Measurements from ENCODE around the gene DNAAF9.

DNAAF9 gene

DNA sequence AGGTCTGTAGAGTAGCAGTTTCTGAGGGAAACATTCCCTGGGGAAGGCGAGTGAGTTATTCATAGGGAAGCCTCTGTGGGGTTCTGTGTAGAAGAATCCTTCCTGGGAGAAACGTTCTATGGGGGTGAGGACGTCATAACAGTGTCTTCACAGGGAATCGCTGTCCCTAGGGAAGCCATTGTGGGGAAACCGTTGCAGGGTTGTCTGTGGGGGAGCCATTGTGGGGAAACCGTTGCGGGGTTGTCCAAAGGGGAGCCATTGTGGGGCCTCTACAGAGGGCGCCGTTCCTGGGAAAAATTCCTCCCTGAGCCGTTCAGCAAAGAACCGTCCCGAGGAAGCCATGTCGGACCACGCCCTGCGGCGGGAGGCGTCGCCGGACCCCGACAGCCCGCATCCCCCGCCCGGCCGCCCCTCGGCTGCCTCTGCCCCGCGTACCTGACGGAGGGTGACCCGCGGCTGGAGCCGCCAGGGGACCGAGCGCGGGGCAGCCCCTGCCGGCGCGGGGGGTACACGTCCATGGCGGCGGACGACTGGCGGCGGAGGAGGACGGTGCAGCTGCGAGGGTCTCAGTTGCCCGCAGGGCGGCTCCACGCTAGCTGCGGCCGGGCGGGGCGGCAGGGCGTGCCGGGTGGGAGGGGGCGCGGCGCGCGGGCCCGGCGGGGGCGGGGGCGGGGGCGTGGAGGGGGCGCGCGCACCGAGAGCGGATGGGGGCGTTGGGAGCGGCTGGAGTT lies at the start of gene DNAAF9:
Gene DNAAF9 (minus strand): TSS at position 630 of the 731 bp plus-strand sequence. CDS start 112 bp downstream, at position 518.
- Histone ChIP-seq H3K36me3 (ENCODE audit: control insufficient read depth, insufficient read depth, low read length) (no peaks in the 10 kb centered on the region), H3K27me3 (replicated peaks; ENCODE audit: control insufficient read depth, insufficient read depth, low read length) (no peaks in the 10 kb centered on the region; the same call in 1 of the 2 replicates), H3K4me3 (replicated peaks; ENCODE audit: low read depth, low read length) (peak within 1 kb of the TSS; percentile 73)
- DNase-seq (ENCODE audit: extremely low read depth, insufficient read length), result peak; percentile 45
- TF ChIP-seq, protein P1, sequence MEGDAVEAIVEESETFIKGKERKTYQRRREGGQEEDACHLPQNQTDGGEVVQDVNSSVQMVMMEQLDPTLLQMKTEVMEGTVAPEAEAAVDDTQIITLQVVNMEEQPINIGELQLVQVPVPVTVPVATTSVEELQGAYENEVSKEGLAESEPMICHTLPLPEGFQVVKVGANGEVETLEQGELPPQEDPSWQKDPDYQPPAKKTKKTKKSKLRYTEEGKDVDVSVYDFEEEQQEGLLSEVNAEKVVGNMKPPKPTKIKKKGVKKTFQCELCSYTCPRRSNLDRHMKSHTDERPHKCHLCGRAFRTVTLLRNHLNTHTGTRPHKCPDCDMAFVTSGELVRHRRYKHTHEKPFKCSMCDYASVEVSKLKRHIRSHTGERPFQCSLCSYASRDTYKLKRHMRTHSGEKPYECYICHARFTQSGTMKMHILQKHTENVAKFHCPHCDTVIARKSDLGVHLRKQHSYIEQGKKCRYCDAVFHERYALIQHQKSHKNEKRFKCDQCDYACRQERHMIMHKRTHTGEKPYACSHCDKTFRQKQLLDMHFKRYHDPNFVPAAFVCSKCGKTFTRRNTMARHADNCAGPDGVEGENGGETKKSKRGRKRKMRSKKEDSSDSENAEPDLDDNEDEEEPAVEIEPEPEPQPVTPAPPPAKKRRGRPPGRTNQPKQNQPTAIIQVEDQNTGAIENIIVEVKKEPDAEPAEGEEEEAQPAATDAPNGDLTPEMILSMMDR (IDR thresholded peaks at IDR 0.05; ENCODE audit: insufficient read depth, low read length, poor library complexity, severe bottlenecking), result no peak

DNA sequence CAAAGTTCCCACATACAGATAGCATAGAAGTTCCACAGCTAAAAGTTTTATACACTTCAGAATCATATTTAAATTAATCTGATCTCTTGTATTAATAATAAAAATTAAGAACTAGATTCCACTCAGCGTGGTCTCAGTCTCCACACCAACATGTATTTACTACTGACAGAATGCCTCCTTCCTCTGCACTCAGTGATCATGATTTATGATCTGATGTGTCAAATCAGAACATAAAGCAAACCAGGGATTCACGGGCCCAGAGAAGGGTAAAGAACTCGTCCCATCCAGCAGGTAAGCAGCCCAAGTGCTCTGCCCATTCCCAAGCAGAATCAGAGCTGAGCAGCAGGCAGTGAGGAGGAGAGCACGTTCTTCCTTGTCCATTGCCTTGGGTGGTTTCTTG lies 49.2 kb upstream of the DNAAF9 start:
- Histone ChIP-seq H3K36me3 (ENCODE audit: control insufficient read depth, insufficient read depth, low read length) (no peaks in the 10 kb centered on the region), H3K27me3 (replicated peaks; ENCODE audit: control insufficient read depth, insufficient read depth, low read length) (no peaks in the 10 kb centered on the region; the same call in 1 of the 2 replicates), H3K4me3 (replicated peaks; ENCODE audit: low read depth, low read length) (no peak overlapping the region)
- no peak for DNase-seq (ENCODE audit: extremely low read depth, insufficient read length)
- TF ChIP-seq, protein P1 (IDR thresholded peaks at IDR 0.05; ENCODE audit: insufficient read depth, low read length, poor library complexity, severe bottlenecking), result no peak

DNA sequence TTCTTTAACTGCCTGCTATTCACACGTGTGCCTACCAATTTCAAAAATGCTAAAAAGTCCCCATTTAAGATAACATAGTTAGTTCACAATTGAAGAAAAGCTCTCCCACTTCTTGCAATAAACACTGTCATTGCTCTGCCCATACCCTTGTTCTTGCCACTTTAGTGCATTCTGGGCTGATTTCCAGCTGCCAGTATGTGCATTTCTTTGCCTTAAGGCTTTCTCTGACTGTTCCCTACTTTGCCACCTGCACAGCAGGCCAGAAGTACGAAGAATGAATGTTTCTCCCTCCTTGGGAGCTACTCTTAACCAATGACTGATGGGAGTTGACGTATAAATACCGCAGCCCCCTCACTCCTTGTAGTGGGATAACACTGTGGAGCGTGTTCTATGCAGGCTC lies 47.4 kb upstream of the DNAAF9 start:
- TF ChIP-seq, protein P1 (IDR thresholded peaks at IDR 0.05; ENCODE audit: insufficient read depth, low read length, poor library complexity, severe bottlenecking), result no peak
- Histone ChIP-seq H3K4me3 (replicated peaks; ENCODE audit: low read depth, low read length) (no peak overlapping the region), H3K36me3 (ENCODE audit: control insufficient read depth, insufficient read depth, low read length) (no peaks in the 10 kb centered on the region), H3K27me3 (replicated peaks; ENCODE audit: control insufficient read depth, insufficient read depth, low read length) (no peaks in the 10 kb centered on the region; the same call in 1 of the 2 replicates)
- DNase-seq (ENCODE audit: extremely low read depth, insufficient read length), result no peak

DNA sequence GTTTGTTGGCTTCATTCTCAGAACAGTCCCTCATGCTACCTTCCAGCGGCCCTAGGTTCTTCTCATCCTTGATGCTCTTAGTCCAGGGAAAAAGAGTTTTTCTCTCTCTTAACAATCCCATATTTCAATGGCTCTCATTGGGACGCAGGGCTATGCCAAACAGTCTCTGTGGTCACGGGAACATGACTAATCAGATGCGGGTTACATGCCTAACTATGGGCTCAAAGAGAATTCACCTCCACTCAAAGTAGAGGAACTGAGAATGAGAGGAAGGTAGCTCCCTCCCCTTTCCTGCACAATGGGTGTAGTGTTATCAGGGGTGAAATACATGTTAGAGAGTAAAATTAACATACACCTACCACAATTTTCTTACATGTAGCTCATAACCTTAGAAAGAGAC lies 45.2 kb upstream of the DNAAF9 start:
- no peaks in the 10 kb centered on the region for H3K36me3 ChIP-seq (ENCODE audit: control insufficient read depth, insufficient read depth, low read length)
- TF ChIP-seq, protein P1 (IDR thresholded peaks at IDR 0.05; ENCODE audit: insufficient read depth, low read length, poor library complexity, severe bottlenecking), result no peak
- no peak overlapping the region for H3K4me3 ChIP-seq (replicated peaks; ENCODE audit: low read depth, low read length)
- no peaks in the 10 kb centered on the region; the same call in 1 of the 2 replicates for H3K27me3 ChIP-seq (replicated peaks; ENCODE audit: control insufficient read depth, insufficient read depth, low read length)
- no peak for DNase-seq (ENCODE audit: extremely low read depth, insufficient read length)

DNA sequence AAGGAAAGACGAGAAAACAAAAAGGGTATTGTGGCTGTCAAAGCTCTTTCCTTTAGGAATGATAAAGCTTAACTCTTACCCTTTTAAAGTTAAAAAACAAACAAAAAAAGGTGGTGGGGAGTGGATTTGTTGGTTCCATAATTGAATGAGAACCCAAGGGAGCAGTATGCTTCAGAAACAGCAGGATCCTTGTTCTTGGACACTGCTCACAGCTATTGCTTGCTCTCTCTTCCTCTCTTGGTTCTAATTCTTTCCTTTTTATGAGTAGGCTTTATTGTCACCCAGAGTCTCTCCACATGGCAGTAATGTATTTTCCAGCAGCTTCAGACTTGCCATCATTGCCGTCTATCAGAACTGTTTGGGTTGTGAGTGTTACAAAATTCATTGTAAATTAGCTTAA lies 44.7 kb upstream of the DNAAF9 start:
- TF ChIP-seq, protein P1 (IDR thresholded peaks at IDR 0.05; ENCODE audit: insufficient read depth, low read length, poor library complexity, severe bottlenecking), result no peak
- Histone ChIP-seq H3K27me3 (replicated peaks; ENCODE audit: control insufficient read depth, insufficient read depth, low read length) (no peaks in the 10 kb centered on the region), H3K36me3 (ENCODE audit: control insufficient read depth, insufficient read depth, low read length) (no peaks in the 10 kb centered on the region), H3K4me3 (replicated peaks; ENCODE audit: low read depth, low read length) (no peak overlapping the region)
- DNase-seq (ENCODE audit: extremely low read depth, insufficient read length), result no peak
